ENCODE results near the gene YWHAG. TPM values are rescaled to one million over a fixed set of nuclear protein-coding genes. Genes with fewer than 3 reads are reported as not detected.
"Not testable (repeated sequence)": the region's sequence is repeated elsewhere in the genome, so short reads cannot be mapped to it uniquely, and the experiment has no call there.

YWHAG gene
- total RNA-seq, 2 donors from 2014 or later: 49.1 to 80.2 TPM

DNA sequence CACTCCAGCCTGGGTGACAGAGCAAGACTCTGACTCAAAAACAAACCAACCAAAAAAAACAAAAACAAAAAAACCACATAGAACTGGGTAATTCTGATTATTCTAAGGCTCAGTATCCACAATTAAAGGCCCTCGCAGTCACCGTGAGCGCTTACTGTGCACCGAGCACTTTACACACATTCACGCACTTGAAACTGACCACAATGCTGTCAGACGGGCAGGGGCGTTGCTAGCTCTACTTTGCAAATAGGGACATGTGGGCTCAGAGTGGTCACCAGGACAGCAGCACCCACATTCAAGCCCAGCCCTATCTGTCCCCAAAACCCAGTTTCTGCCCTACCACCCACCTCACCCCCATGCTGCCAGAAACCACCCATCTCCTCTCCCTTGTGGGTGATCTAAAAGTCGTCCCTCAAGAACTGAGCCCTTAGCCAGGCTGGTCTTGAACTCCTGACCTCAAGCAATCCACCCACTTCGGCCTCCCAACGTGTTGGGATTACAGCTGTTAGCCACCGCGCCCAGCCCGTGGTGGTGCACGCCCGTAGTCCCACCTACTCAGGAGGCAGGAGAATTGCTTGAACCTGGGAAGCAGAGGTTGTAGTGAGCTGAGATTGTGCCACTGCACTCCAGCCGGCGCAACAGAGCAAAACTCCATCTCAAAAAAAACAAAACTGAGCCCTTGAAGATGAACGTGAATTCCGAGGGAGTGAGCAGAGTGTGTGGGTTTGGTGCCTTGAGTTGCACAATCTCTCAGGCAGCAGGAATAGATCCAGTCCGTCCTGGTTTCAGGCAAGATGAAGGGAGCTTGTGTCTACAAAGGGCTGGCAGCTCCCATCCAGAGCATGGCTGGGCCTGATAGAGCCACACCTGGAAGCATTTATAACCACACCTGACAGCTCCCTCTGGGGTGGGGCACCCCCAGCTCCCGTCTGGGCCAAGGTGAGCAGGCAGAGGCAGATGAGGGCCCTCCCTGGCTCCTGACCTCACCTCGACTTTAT, 61.7 kb downstream of the YWHAG start:
- peak; percentile 96 for DNase-seq (ENCODE audit: low spot score)
- H3K27ac ChIP-seq: peak overlapping the region; percentile 98
- peaks cover 31% of the 10 kb centered on the region for H3K4me1 ChIP-seq (replicated peaks)
- TF ChIP-seq POLR2A (IDR thresholded peaks at IDR 0.05): peak; percentile 48
- TF ChIP-seq POLR2AphosphoS5 (IDR thresholded peaks at IDR 0.05): peak; percentile 99
- TF ChIP-seq, protein P1, sequence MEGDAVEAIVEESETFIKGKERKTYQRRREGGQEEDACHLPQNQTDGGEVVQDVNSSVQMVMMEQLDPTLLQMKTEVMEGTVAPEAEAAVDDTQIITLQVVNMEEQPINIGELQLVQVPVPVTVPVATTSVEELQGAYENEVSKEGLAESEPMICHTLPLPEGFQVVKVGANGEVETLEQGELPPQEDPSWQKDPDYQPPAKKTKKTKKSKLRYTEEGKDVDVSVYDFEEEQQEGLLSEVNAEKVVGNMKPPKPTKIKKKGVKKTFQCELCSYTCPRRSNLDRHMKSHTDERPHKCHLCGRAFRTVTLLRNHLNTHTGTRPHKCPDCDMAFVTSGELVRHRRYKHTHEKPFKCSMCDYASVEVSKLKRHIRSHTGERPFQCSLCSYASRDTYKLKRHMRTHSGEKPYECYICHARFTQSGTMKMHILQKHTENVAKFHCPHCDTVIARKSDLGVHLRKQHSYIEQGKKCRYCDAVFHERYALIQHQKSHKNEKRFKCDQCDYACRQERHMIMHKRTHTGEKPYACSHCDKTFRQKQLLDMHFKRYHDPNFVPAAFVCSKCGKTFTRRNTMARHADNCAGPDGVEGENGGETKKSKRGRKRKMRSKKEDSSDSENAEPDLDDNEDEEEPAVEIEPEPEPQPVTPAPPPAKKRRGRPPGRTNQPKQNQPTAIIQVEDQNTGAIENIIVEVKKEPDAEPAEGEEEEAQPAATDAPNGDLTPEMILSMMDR (IDR thresholded peaks at IDR 0.05): no peak
- H3K4me3 ChIP-seq: no peak overlapping the region
- no peaks in the 10 kb centered on the region for H3K36me3 ChIP-seq
- 48% methylated on average over 22 of the region's 22 CpGs for WGBS
- H3K27me3 ChIP-seq (replicated peaks; ENCODE audit: insufficient read depth): no peaks in the 10 kb centered on the region
- intact Hi-C loops (cut with DNase I): no loop called here
- H3K9me3 ChIP-seq: no peaks in the 10 kb centered on the region

DNA sequence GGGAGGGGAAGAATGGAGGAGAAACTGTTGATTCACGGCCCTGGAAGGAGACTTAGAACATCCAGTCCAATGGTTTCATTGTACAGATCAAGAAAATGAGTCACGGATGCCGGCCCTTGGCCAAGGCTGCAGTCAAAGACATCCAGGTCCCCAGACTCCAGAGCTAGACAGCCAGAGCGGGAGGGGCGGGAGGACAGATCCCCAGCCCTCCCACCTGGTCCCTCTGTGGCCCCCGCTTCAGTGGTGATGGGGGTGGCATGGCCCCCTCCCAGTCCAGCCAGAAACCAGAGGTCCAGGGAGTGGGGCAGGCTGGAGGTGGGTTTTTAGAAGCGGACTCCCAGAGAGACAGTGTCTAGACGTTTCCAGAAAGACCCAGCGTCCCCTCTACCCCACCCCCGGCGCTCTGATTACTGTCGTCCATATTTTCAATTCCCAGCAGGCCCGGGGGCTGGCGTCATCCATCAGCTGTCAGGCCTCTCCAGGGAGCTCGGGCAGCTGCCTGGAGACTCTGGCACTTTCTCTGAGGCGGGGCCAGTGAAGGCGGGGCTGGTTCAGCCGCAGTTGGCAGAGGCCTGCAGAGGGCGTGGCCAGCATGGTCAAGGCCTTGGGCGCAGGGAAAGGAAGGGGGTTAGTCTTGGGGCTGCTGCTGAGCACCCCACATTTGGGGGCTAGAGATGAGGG, 64.3 kb downstream of the YWHAG start:
- Histone ChIP-seq H3K4me3 (no peak overlapping the region), H3K9me3 (no peaks in the 10 kb centered on the region), H3K27ac (peak overlapping the region; percentile 98), H3K27me3 (replicated peaks; ENCODE audit: insufficient read depth) (no peaks in the 10 kb centered on the region), H3K36me3 (no peaks in the 10 kb centered on the region), H3K4me1 (replicated peaks) (peaks cover 29% of the 10 kb centered on the region)
- intact Hi-C loops (cut with DNase I): loop anchor here (5.0 kb wide), 1 partner anchor 63 kb away; the partner anchor contains the start of gene YWHAG
- WGBS: 10% methylated on average over 14 of the region's 20 CpGs
- TF ChIP-seq, protein P1 (IDR thresholded peaks at IDR 0.05): peak in 2 of 4 experiments; percentile 23 to 35
- TF ChIP-seq POLR2AphosphoS5 (IDR thresholded peaks at IDR 0.05): peak; percentile 99
- peak; percentile 87 for TF ChIP-seq POLR2A (IDR thresholded peaks at IDR 0.05)
- peak; percentile 96 for DNase-seq (ENCODE audit: low spot score)

DNA sequence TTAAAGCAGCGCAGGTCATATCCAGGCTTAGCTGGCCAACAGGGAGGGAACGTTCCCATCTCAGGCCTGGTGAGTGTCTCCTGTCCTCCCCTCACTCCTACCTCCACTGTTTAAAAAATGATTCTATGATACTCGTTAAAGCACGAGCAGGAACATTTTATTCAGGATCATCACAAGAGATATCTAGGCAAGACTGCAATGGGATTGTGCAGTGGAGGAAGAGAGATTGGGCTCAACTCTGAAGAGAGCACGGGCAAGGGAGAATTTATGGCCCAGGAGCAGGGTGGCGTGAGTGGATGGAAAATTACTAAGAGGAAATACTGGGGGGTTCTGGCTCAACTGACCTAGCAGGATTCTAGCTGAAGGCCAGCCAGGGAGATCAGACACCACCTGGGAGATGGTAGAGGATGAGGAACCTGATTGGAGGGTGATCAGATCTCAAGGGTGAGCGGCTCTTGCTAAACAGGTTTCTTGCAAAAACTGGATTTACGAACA, 65.3 kb downstream of the YWHAG start:
- Histone ChIP-seq H3K4me3 (no peak overlapping the region), H3K27ac (peak overlapping the region; percentile 98), H3K27me3 (replicated peaks; ENCODE audit: insufficient read depth) (no peaks in the 10 kb centered on the region), H3K9me3 (no peaks in the 10 kb centered on the region), H3K36me3 (no peaks in the 10 kb centered on the region), H3K4me1 (replicated peaks) (peaks cover 29% of the 10 kb centered on the region)
- intact Hi-C loops (cut with DNase I): loop anchor here (5.0 kb wide), 1 partner anchor 64 kb away; the partner anchor contains the start of gene YWHAG
- 31% methylated on average over 8 of the region's 8 CpGs for WGBS
- peak; percentile 59 for DNase-seq (ENCODE audit: low spot score)
- TF ChIP-seq POLR2AphosphoS5 (IDR thresholded peaks at IDR 0.05): peak; percentile 59
- no peak for TF ChIP-seq POLR2A (IDR thresholded peaks at IDR 0.05)
- TF ChIP-seq, protein P1 (IDR thresholded peaks at IDR 0.05): no peak

DNA sequence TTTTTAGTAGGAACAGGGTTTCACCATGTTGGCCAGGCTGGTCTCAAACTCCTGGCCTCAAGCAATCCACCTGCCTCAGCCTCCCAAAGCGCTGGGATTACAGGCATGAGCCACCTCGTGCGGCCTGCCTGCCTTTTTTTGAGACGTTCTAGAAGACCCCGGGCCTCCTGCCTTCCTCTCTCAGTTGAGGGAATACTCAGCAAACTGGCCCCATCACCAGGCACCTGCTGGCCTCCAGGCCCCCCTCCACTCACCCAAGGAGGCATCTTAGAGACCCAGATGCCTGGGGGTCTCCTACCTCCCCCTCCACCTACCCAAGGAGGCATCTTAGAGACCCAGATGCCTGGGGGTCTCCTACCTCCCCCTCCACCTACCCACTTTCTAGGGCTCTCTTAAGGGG, 65.9 kb downstream of the YWHAG start:
- intact Hi-C loops (cut with DNase I): loop anchor here (5.0 kb wide), 1 partner anchor 64 kb away; the partner anchor contains the start of gene YWHAG
- not testable (repeated sequence) for H3K9me3 ChIP-seq; H3K27me3 ChIP-seq (replicated peaks; ENCODE audit: insufficient read depth); H3K36me3 ChIP-seq; H3K4me3 ChIP-seq; DNase-seq (ENCODE audit: low spot score)
- Histone ChIP-seq H3K27ac (peak overlapping the region; percentile 98), H3K4me1 (replicated peaks) (peaks cover 29% of the 10 kb centered on the region)
- 88% methylated on average over 5 of the region's 5 CpGs for WGBS

DNA sequence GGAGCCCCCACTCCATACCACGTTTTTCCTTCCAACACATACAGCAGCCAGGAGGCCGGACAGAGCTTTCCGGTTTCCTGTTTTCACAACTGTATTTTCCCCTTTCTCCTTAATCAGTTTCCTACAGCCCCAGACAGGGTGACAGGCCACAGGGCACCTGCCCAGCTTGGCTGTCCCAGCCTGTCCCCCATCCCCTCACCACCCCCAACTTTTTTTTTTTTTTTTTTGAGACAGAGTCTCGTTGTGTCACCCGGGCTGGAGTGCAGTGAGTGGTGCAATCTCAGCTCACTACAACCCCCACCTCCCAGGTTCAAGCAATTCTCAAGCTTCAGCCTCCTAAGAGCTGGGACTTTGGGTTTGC, 66.6 kb downstream of the YWHAG start:
- no peaks in the 10 kb centered on the region for H3K9me3 ChIP-seq

More for the DNA sequence above, 66.6 kb downstream of the YWHAG start:
- peak overlapping the region; percentile 98 for H3K27ac ChIP-seq
- H3K4me1 ChIP-seq (replicated peaks): peaks cover 24% of the 10 kb centered on the region
- H3K4me3 ChIP-seq: peak overlapping the region in 1 of 2 donors; percentile 17
- no peaks in the 10 kb centered on the region for H3K27me3 ChIP-seq (replicated peaks; ENCODE audit: insufficient read depth)
- DNase-seq (ENCODE audit: low spot score): no peak
- WGBS: 15% methylated on average over 5 of the region's 5 CpGs
- no peak for TF ChIP-seq POLR2AphosphoS5 (IDR thresholded peaks at IDR 0.05)
- no peak for TF ChIP-seq POLR2A (IDR thresholded peaks at IDR 0.05)
- TF ChIP-seq, protein P1 (IDR thresholded peaks at IDR 0.05): no peak
- intact Hi-C loops (cut with DNase I): loop anchor here (5.0 kb wide), 1 partner anchor 65 kb away; the partner anchor contains the start of gene YWHAG
- H3K36me3 ChIP-seq: no peaks in the 10 kb centered on the region

Measured in prostate gland (tissue), 2 donors.